Inflammatory macrophage treated with lipopolysaccharide for 1 hour (primary cell): ENCODE measurements around the gene TRMT44.

Source experiments
- DNase-seq, 2 donors: peaks; one replicate each; pipeline ENCODE4 v3.0.0-alpha.2; 2020 to 2022

The TRMT44 gene

GRCh38 chr4:8438743-8439142 is 1.8 kb upstream of the TRMT44 start:
- DNase-seq = no peak

GRCh38 chr4:8439168-8439567 is 1.4 kb upstream of the TRMT44 start:
- DNase-seq = no peak

- peak; percentile 83 for DNase-seq
Measured at GRCh38 chr4:8439914-8440491, 574 bp upstream of the TRMT44 start.

GRCh38 chr4:8441499-8442091 is 1.0 kb downstream of the TRMT44 start:
- DNase-seq = no peak

GRCh38 chr4:8442596-8443358 is 2.2 kb downstream of the TRMT44 start:
- DNase-seq = no peak

- DNase-seq = no peak
Measured at GRCh38 chr4:8443801-8444200, 3.2 kb downstream of the TRMT44 start.

- no peak for DNase-seq
Measured at GRCh38 chr4:8446122-8446521, 5.5 kb downstream of the TRMT44 start.

- DNase-seq = no peak
Measured at GRCh38 chr4:8451440-8452182, 11.0 kb downstream of the TRMT44 start.

- DNase-seq = no peak
Measured at GRCh38 chr4:8453957-8454356, 13.4 kb downstream of the TRMT44 start.

- DNase-seq = no peak
Measured at GRCh38 chr4:8457646-8458252, 17.2 kb downstream of the TRMT44 start.

GRCh38 chr4:8459867-8460445 is 19.4 kb downstream of the TRMT44 start:
- DNase-seq = no peak

GRCh38 chr4:8461086-8461485 is 20.5 kb downstream of the TRMT44 start:
- no peak for DNase-seq

GRCh38 chr4:8461616-8462015 is 21.0 kb downstream of the TRMT44 start:
- DNase-seq = no peak

- no peak for DNase-seq
Measured at GRCh38 chr4:8463811-8464210, 23.2 kb downstream of the TRMT44 start.

- no peak for DNase-seq
Measured at GRCh38 chr4:8464381-8464780, 23.8 kb downstream of the TRMT44 start.

GRCh38 chr4:8465615-8466611 is 25.3 kb downstream of the TRMT44 start:
- no peak for DNase-seq

- DNase-seq = no peak
Measured at GRCh38 chr4:8467016-8467415, 26.4 kb downstream of the TRMT44 start.

GRCh38 chr4:8468746-8469535 is 28.4 kb downstream of the TRMT44 start:
- DNase-seq = peak; percentile 6 to 52

- no peak for DNase-seq
Measured at GRCh38 chr4:8469550-8469949, 29.0 kb downstream of the TRMT44 start.

- no peak for DNase-seq
Measured at GRCh38 chr4:8470451-8471024, 30.0 kb downstream of the TRMT44 start.
